RPMI7951 (cell line): ENCODE measurements around the gene MIA3. TPM values are rescaled to one million over a fixed set of nuclear protein-coding genes. Genes with fewer than 3 reads are reported as not detected.

Experiments used
- total RNA-seq: library from RNA; depleted of rRNA; stranded (reverse); fragments of >200 nt; shearing (Covaris generic); gene quantifications from 2 replicates; pipeline ENCODE4 v1.2.3, GENCODE V29; 2014; rRNA removed

MIA3 gene
- total RNA-seq, 1 experiment from 2014 or later: 22.7 TPM

Other genes with a start within 250 kb of the MIA3 start
- gene HHIPL2, start 70.0 kb upstream of the MIA3 start, total RNA-seq: 0.29 and 1.4 TPM in 2 replicates
- gene TAF1A, start 28.2 kb upstream of the MIA3 start, total RNA-seq: 15.7 and 17.4 TPM in 2 replicates
- gene AIDA, start 94.4 kb downstream of the MIA3 start, total RNA-seq: 37.0 and 44.3 TPM in 2 replicates
- gene BROX, start 94.5 kb downstream of the MIA3 start, total RNA-seq: 55.6 and 74.5 TPM in 2 replicates
- not detected in 2 replicates for gene FAM177B, start 119.1 kb downstream of the MIA3 start, total RNA-seq
- 4.1 and 4.2 TPM in 2 replicates for gene DISP1, start 196.9 kb downstream of the MIA3 start, total RNA-seq